GM23338 (cell line): ENCODE data around the gene RORB.

Source experiments
- CTCF ChIP-seq, 2 experiments: fragments of 200-600 bp in 1 of 2; sonication (generic) in 1 of 2; conservative IDR thresholded peaks; 2 replicates each; pipeline versions ENCODE4 v1.5.1 to v1.6.1; 2016 to 2017; ENCODE audit warnings: antibody characterized with exemption in 2 of 2, low read depth in 2 of 2, mild to moderate bottlenecking in 2 of 2, moderate library complexity in 1 of 2
- JUNB ChIP-seq: IDR thresholded peaks from one replicate; pipeline ENCODE4 v1.6.1; 2016; ENCODE audit warnings: antibody characterized with exemption; ENCODE audit not compliant: unreplicated experiment
- REST ChIP-seq: IDR thresholded peaks from one replicate; pipeline ENCODE4 v1.6.1; 2018; ENCODE audit warnings: antibody characterized with exemption; ENCODE audit not compliant: unreplicated experiment

- TF ChIP-seq CTCF (conservative IDR thresholded peaks at IDR 0.05; ENCODE audit: low read depth in 2 of 2) = no peak
- TF ChIP-seq JUNB = no peak
- no peak for TF ChIP-seq REST
Observed at GRCh38 chr9:74499111-74499601, 2.0 kb downstream of the RORB start.
